ENCODE results near the gene CDHR4.
"Not testable (repeated sequence)": the region's sequence is repeated elsewhere in the genome, so short reads cannot be mapped to it uniquely, and the experiment has no call there.

DNA sequence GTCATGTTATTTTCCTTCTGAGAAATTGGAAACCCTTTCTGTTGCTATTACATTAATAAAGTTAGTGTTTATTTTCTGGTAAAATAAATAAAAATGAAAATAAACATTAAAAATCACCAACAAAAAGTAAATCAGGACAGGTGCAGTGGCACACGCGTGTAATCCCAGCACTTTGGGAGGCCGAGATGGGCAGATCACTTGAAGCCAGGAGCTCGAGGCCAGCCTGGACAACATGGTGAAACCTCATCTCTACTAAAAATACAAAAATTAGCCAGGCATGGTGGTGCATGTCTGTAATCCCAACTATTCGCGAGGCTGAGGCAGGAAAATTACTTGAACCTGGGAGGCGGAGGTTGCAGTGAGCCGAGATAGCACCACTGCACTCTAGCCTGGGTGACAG, 23.6 kb downstream of the CDHR4 start:
- TF ChIP-seq POLR2A, POLR2AphosphoS5 (IDR thresholded peaks at IDR 0.05): not testable (repeated sequence)
- TF ChIP-seq, protein P1, sequence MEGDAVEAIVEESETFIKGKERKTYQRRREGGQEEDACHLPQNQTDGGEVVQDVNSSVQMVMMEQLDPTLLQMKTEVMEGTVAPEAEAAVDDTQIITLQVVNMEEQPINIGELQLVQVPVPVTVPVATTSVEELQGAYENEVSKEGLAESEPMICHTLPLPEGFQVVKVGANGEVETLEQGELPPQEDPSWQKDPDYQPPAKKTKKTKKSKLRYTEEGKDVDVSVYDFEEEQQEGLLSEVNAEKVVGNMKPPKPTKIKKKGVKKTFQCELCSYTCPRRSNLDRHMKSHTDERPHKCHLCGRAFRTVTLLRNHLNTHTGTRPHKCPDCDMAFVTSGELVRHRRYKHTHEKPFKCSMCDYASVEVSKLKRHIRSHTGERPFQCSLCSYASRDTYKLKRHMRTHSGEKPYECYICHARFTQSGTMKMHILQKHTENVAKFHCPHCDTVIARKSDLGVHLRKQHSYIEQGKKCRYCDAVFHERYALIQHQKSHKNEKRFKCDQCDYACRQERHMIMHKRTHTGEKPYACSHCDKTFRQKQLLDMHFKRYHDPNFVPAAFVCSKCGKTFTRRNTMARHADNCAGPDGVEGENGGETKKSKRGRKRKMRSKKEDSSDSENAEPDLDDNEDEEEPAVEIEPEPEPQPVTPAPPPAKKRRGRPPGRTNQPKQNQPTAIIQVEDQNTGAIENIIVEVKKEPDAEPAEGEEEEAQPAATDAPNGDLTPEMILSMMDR (IDR thresholded peaks at IDR 0.05), result not testable (repeated sequence)
